ENCODE data around the gene CTNNAL1. TPM values are rescaled to one million over a fixed set of nuclear protein-coding genes. Genes with fewer than 3 reads are reported as not detected.

The CTNNAL1 gene
- total and polyA plus RNA-seq, 9 of the 15 experiments (the other 6 are each of a cell fraction or from before 2014, with no cell fraction given) = 23.2 to 78.0 (median 46.7) TPM

DNA sequence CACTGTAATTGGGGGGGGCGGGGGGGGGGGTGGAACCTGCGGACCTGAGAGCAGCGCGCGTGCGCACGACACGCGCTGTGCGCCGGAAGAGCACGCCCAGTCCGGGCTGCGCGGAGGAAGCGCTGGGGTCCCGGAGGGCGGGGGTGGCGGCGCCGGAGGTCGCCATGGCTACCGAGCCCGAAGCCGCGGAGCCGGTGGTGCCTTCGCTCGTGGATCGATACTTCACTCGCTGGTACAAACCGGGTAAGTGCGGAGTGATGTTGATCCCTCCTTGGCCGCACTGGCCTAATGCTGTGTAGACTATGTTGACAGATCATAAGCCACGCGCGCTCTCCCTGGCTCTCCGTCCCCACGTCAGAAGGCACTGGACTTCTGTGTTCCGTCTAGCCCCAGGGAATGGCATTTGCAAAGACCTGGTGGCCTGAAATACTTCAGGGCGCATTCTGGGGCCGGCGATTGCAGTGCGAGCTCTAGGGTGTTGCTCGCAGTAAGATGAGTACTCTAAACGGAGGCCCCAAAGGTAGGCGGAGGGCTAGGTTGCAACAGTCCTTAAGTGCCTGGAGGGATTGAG, 78.9 kb downstream of the CTNNAL1 start, which contains the start of gene ABITRAM (continued):
- TF ChIP-seq RBBP5 (IDR thresholded peaks at IDR 0.05; ENCODE audit: borderline replicate concordance, insufficient read depth, low read length, poor library complexity, severe bottlenecking) (peak; percentile 95), ZNF77 (CRISPR knock-in tag; IDR thresholded peaks at IDR 0.05) (no peak), MNT (conservative IDR thresholded peaks at IDR 0.05) (peak; percentile 57 to 86; a peak in 3 of 4 replicates), PHF20 (IDR thresholded peaks at IDR 0.05; ENCODE audit: partially characterized antibody) (peak; percentile 7), ERF (CRISPR knock-in tag; IDR thresholded peaks at IDR 0.05) (peak; percentile 76), ZNF134 (CRISPR knock-in tag; conservative IDR thresholded peaks at IDR 0.05) (no peak), BRF1 (IDR thresholded peaks at IDR 0.05; ENCODE audit: borderline replicate concordance, extremely low read depth, insufficient read length) (no peak), TGIF2 (CRISPR knock-in tag; IDR thresholded peaks at IDR 0.05) (no peak), HNRNPLL (IDR thresholded peaks at IDR 0.05; ENCODE audit: low read depth, low read length, poor library complexity, severe bottlenecking) (peak; percentile 90), ZBTB9 (CRISPR knock-in tag; IDR thresholded peaks at IDR 0.05) (peak; percentile 62; the same call in 1 of the 2 replicates), ZNF444 (CRISPR knock-in tag; IDR thresholded peaks at IDR 0.05) (no peak), CCNT2 (IDR thresholded peaks at IDR 0.05; ENCODE audit: borderline replicate concordance, extremely low read depth, insufficient read length, low read depth, low read length) (peak; percentile 5), HDAC2 (IDR thresholded peaks at IDR 0.05) (peak; percentile 13; the same call in 1 of the 2 replicates), ZBTB8A (IDR thresholded peaks at IDR 0.05; ENCODE audit: partially characterized antibody) (no peak), SIN3B (IDR thresholded peaks at IDR 0.05; ENCODE audit: low read depth) (0 out of 2 replicates have a peak, but pooled peaks have one; percentile 38), PHF8 (IDR thresholded peaks at IDR 0.05; ENCODE audit: borderline replicate concordance, low read length) (peak; percentile 61; the same call in 1 of the 2 replicates), ZBTB7A (IDR thresholded peaks at IDR 0.05; ENCODE audit: borderline replicate concordance, control insufficient read depth, low read depth, low read length) (peak; percentile 41; the same call in 1 of the 2 replicates), TEAD1 (CRISPR knock-in tag; IDR thresholded peaks at IDR 0.05) (0 out of 4 replicates have a peak, but pooled peaks of 1 of the 2 experiments have one; percentile 12), SAP30 (IDR thresholded peaks at IDR 0.05; ENCODE audit: borderline replicate concordance, insufficient read depth, low read depth, low read length, poor library complexity, severe bottlenecking) (peak; percentile 93), YBX1 (IDR thresholded peaks at IDR 0.05) (no peak), CBFB (CRISPR knock-in tag; IDR thresholded peaks at IDR 0.05) (0 out of 2 replicates have a peak, but pooled peaks have one; percentile 18), MAX (CRISPR knock-in tag; IDR thresholded peaks at IDR 0.05) (no peak; the same call in 1 of the 2 replicates)
- TF ChIP-seq, protein P1, sequence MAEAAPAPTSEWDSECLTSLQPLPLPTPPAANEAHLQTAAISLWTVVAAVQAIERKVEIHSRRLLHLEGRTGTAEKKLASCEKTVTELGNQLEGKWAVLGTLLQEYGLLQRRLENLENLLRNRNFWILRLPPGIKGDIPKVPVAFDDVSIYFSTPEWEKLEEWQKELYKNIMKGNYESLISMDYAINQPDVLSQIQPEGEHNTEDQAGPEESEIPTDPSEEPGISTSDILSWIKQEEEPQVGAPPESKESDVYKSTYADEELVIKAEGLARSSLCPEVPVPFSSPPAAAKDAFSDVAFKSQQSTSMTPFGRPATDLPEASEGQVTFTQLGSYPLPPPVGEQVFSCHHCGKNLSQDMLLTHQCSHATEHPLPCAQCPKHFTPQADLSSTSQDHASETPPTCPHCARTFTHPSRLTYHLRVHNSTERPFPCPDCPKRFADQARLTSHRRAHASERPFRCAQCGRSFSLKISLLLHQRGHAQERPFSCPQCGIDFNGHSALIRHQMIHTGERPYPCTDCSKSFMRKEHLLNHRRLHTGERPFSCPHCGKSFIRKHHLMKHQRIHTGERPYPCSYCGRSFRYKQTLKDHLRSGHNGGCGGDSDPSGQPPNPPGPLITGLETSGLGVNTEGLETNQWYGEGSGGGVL (CRISPR knock-in tag; IDR thresholded peaks at IDR 0.05) = no peak
